CD4-positive, alpha-beta T cell treated with Interleukin-17A for 1 hour (primary cell): ENCODE measurements around the gene SLC7A11.
"Not testable (repeated sequence)": the region's sequence is repeated elsewhere in the genome, so short reads cannot be mapped to it uniquely, and the experiment has no call there.

ENCODE experiments used
- DNase-seq: peaks from one replicate; pipeline ENCODE4 v3.0.0-alpha.2; 2020

SLC7A11 gene

GRCh38 chr4:138241281-138242075 is 671 bp downstream of the SLC7A11 start:
- no peak for DNase-seq

- no peak for DNase-seq
Measured at GRCh38 chr4:138239491-138239890, 2.7 kb downstream of the SLC7A11 start.

- no peak for DNase-seq
Measured at GRCh38 chr4:138238521-138239292, 3.4 kb downstream of the SLC7A11 start.

DNA sequence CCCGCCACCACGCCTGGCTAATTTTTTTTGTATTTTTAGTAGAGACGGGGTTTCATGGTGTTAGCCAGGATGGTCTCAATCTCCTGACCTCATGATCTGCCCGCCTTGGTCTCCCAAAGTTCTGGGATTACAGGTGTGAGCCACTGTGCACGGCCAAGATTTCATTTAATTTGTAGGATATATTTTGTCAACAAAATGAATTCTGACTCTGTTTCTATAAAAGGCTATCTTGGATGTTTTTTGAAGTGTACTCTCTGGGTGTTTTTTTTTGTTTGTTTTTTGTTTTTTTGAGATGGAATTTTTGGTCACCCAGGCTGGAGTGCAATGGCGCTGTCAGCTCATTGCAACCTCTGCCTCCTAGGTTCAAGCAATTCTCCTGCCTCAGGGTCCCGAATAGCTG is 5.0 kb downstream of the SLC7A11 start:
- DNase-seq, result not testable (repeated sequence)

GRCh38 chr4:138236037-138236436 is 6.1 kb downstream of the SLC7A11 start:
- DNase-seq, result no peak

DNA sequence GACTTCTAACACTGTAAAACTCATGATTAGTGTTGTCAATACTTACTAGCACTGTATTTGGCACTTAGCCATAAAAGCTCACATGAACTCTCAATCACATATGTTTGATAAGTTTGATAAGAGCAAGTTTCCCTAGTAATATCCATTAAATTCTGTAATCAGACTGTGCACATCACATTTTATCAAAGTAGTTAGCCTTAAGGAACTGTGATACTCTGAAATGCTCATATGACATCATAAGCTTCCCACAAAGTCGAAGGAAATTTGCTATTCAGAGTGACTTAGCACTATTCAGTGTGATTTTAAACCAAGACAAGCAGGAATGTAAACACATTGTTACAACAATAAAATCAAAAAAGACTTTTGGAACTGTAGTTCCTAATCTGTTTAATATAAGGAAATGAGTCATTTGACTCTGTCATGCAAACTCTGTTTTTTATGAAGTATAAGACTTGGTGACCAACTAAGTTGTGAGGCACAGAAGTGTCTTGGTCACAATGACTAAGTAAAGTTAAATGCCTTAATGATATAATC is 6.7 kb downstream of the SLC7A11 start:
- DNase-seq, result no peak

DNA sequence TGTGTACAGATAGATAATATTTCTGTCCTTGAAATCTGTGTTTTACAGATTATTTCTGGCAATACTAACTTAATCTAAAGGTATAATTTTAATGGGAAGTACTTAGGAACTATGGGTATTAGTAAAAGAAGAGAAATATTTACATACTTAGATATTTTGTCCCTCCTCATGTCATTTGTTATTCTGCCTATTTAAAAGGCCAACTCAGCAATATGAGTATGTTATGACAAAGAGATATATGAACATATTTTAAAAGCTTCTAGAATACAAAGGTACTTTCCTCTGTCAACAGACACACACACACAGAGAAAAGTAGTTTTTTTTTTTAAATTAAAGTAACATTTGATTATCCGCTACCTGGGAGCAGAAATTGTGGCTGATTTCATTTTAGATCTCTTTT is 7.9 kb downstream of the SLC7A11 start:
- no peak for DNase-seq

- DNase-seq, result no peak
Measured at GRCh38 chr4:138233313-138234034, 8.7 kb downstream of the SLC7A11 start.

DNA sequence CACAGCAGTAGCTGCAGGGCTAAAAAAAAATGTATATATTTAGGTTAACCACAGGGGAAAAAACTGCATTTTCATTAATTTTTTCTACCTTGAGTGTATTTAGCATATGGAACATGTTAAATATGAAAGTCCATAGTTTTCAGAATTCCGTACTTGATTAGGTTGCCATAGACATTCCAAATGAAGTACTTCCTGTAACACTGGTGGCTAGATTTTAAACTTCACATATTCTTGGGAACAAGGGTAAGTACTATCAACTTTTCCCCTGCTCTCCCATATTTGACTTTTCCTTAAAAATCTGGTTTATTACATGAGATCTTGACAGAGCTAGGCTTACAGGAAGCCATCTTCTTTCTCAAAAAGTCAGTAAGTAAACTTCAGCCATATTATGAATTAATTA is 9.8 kb downstream of the SLC7A11 start:
- no peak for DNase-seq

DNA sequence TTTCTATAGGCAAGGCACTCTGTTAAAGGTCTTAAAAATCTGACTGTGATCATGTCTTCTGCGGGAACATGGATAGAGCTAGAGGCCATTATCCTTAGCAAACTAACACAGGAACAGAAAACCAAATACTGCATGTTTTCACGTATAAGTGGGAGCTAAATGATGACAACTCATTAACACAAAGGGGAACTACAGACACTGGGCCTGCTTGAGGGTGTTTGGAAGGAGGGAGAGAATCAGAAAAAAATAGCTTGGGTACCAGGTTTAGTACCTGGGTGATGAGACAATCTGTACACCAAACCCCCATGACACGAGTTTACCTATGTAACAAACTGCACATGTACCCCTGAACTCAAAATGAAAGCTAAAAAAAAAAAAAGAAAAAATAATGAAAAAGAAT is 12.1 kb downstream of the SLC7A11 start:
- no peak for DNase-seq

GRCh38 chr4:138229160-138229559 is 13.0 kb downstream of the SLC7A11 start:
- DNase-seq, result no peak

GRCh38 chr4:138226351-138226750 is 15.8 kb downstream of the SLC7A11 start:
- DNase-seq, result no peak

GRCh38 chr4:138225477-138225876 is 16.7 kb downstream of the SLC7A11 start:
- no peak for DNase-seq

DNA sequence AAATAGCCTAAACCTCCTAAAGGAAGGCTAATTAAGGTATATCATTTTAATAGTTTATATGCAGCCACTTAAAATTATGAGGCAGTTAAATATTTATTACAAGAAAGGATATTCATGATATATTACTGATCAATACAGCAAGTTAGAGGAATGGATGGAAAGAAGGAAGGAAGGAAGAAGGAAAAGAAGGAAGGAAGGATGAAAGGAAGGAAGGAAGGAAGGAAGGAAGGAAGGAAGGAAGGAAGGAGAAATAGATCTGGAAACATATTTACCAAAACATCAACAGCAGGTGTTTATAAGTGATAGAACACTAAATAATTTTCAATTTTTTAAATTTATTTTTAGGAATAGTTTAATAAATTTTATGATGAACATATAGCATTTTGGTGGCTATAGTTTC is 17.5 kb downstream of the SLC7A11 start:
- DNase-seq, result no peak

GRCh38 chr4:138223231-138223910 is 18.8 kb downstream of the SLC7A11 start:
- no peak for DNase-seq

DNA sequence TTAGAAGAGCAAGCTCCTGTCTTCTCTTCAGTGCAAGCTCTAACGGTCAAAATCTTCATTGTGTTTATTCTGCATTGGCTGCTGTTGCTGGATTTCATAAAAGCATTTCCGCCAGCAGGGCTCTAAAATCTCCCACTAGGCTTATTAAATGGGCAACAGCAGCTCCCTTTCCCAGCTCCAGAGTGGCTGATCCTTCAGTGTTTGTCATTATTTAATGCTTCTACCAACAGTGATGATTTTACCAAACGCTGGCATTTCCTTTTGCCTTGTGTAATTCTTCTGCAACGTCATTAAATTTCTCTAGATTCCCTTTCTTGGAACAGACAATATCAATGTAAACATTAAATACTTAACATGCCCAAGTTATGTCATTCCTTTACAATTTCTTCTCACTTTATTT is 20.1 kb downstream of the SLC7A11 start:
- DNase-seq, result no peak

- no peak for DNase-seq
Measured at GRCh38 chr4:138218976-138219375, 23.2 kb downstream of the SLC7A11 start.

DNA sequence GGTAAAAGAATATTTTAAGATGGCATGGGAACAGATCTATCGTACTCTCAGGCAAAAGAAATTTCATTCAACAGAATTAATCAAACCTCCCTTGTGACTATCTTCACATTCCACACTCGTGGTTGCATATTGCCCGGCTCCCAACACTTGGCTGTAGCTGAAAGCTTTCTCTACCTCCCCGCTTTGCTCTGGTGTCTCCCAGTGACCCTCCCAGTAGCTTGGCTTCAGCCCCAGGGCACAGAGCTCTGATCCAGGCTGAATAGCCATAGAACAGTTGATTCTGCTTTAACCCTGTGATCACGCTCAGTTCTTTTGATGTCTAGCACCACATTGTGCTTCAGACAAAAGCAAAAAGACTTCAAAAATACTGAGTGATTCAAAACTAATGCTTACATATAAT is 24.6 kb downstream of the SLC7A11 start:
- DNase-seq, result no peak

GRCh38 chr4:138216272-138216867 is 25.8 kb downstream of the SLC7A11 start:
- DNase-seq, result no peak

- DNase-seq, result not testable (repeated sequence)
Measured at GRCh38 chr4:138210576-138210975, 31.6 kb downstream of the SLC7A11 start.

GRCh38 chr4:138209094-138209493 is 33.1 kb downstream of the SLC7A11 start:
- no peak for DNase-seq

DNA sequence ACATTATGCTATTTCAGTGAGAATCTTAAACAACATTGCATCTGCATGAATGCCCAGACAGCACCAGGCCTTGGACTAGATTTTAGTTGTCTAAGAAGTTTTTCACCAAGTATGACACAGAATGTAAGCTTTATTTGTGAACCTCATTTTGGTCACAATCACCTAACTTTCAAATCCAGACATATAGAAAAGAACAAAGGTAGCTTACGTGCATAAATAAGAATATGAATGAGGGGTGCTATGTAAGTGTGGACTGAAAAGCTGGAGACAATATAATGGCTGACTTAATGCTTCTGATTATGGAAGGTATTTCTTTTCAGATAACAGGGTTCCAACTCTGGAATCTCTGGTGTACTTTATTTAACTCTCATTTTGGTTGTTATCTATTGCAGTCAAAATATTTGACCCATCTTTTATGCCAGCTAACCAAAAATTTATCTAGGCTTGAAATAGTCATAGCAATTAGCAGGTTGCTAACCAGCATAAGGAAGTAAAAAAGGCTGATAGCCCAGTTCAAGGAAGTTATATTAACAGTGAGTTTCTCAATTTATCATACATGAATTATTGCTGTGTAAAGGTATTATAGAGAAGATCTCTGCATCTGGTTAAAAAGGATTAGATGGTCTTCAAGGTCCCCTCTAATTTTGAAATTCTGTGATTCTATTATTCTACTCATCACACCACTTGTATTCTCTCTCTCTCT is 36.5 kb downstream of the SLC7A11 start:
- no peak for DNase-seq
